ENCODE results near the gene METAP1D. TPM values are rescaled to one million over a fixed set of nuclear protein-coding genes. Genes with fewer than 3 reads are reported as not detected.
A peak's percentile ranks its signal among the peaks of the same experiment; 100 is the strongest.
"Not testable (repeated sequence)": the region's sequence is repeated elsewhere in the genome, so short reads cannot be mapped to it uniquely, and the experiment has no call there.

METAP1D gene
- total RNA-seq, 1 donor from 2014 or later: 6.3 TPM

- DNase-seq (ENCODE audit: low spot score): not testable (repeated sequence)
Measured at GRCh38 chr2:171997031-171997430, 2.7 kb upstream of the METAP1D start.

- no peak for DNase-seq (ENCODE audit: low spot score)
Measured at GRCh38 chr2:171999161-171999560, 592 bp upstream of the METAP1D start.

DNA sequence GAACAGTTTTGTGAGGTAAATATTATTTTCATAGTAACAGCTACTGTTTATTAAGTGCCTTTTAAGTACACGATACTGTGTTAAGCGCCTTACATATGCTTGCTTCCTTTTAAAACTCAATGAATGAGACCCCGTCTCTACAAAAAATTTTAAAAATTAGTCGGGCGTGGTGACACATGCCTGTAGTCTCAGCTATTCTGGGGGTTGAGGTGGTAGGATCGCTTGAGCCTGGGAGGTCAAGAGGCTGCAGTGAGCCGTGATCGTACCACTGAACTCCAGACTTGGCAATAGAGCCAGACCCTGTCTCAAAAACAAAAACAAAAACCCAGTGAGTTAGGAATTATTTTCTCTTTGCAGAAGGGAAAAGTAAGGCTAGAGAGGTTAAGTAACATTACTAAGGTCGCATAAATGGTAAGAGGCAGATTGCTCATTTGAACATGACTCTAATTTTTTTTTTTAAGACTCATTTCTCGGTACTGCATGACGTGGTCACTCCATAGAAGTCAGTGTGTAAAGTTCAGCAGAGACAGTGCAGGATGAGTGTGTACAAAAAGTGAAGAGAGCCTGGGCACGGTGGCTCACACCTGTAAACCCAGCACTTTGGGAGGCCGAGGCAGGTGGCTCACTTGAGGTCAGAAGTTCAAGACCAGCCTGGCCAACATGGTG is 1.1 kb downstream of the METAP1D start:
- no peak for DNase-seq (ENCODE audit: low spot score)

- DNase-seq (ENCODE audit: low spot score): no peak
Measured at GRCh38 chr2:172007372-172007771, 7.6 kb downstream of the METAP1D start.

DNA sequence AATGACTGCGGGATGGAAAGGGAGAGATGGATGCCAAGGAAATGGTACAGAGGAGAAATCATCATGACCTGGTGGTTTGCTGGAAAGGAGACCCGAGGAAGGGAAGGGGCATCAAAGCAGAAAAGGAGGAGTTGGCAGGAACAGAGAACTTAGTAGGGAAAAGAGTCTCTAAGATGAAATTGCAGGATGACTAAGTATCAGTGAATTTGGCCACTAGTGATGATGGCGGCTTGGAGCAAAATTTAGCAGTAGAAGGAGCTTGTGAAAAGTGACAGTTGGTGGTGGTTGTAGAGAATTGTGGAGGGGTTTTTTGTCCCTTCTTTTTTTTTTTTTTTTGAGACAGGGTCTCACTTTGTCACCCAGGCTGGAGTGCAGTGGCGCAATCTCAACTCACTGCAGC is 10.1 kb downstream of the METAP1D start:
- no peak for DNase-seq (ENCODE audit: low spot score)

DNA sequence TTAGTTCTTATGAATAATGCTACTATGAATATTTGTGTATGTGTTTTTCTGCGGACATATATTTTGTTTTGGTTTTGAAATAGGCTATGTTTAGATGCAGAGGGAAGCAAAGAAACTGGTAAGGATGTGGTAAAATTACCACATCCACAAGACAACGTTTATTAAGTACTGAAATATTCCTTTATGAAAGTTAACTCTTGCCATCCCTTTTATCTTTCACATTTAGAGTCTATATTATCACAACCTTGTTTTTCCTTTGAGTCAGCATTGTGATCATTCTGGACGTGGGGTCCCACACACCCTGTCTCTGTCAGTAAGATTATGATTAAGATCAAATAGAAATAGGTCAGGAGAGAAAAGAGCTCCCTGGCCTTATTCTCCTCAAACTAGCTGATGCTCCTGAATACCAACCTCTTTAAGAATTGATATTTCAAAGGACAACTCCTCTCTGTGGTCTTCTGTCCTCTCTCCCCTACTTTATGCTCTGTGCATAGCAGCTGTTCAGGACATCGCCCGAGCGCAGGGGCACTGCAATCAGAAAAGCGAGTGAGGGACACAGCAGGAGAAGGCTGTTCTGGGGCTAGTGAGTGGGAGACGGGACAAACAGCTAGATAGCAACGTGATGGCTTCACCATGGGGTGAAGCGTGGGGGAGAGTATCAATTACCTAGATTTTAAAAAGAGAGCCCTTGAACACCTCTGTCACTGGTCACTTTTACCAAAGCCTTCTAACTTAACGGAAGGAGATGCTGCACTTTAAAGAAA is 12.2 kb downstream of the METAP1D start:
- DNase-seq (ENCODE audit: low spot score): no peak

GRCh38 chr2:172012677-172013391 is 13.1 kb downstream of the METAP1D start:
- no peak for DNase-seq (ENCODE audit: low spot score)

GRCh38 chr2:172013396-172013795 is 13.6 kb downstream of the METAP1D start:
- DNase-seq (ENCODE audit: low spot score): no peak

GRCh38 chr2:172021074-172021931 is 21.6 kb downstream of the METAP1D start:
- peak; percentile 43 for DNase-seq (ENCODE audit: low spot score)

DNA sequence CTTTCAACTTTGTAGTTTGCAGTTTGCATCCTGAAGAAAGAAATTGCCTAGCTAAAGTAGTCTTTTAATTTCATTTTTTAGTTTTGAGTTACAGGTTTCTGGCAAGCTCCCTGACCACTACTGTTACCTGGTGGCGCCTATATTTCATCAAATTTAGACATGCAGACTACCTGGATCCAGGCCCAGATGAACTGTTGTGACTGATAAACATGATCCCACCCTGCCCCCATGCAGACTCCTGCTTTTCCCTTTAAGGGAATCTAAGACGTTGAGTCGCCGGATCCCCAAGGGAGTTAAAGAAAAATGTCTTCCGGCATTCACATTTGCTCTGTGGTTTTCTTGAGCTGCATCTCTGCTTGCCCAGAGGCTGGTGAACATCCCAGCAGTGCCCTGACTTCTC is 22.2 kb downstream of the METAP1D start:
- peak; percentile 54 for DNase-seq (ENCODE audit: low spot score)

- no peak for DNase-seq (ENCODE audit: low spot score)
Measured at GRCh38 chr2:172031536-172031935, 31.8 kb downstream of the METAP1D start.

GRCh38 chr2:172038121-172038520 is 38.4 kb downstream of the METAP1D start:
- no peak for DNase-seq (ENCODE audit: low spot score)

DNA sequence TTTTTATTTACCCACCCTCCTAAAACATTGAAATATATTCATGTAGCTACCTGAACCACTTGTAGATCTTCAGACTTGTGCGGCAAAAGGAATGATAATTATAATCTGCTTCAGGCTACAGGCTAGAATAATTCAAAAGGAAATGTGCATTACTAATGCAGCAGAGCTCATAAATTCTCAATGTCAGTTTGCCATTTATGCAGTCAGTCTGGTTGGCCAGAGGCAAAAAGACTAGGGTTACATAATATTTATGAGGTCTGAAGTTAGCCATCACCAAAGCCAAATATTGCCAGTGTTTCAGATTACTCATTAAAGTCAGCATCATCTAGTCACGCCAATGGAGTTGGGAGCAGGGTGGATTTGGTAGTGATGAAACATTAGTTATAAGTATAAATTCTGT is 38.9 kb downstream of the METAP1D start:
- DNase-seq (ENCODE audit: low spot score): peak; percentile 44

DNA sequence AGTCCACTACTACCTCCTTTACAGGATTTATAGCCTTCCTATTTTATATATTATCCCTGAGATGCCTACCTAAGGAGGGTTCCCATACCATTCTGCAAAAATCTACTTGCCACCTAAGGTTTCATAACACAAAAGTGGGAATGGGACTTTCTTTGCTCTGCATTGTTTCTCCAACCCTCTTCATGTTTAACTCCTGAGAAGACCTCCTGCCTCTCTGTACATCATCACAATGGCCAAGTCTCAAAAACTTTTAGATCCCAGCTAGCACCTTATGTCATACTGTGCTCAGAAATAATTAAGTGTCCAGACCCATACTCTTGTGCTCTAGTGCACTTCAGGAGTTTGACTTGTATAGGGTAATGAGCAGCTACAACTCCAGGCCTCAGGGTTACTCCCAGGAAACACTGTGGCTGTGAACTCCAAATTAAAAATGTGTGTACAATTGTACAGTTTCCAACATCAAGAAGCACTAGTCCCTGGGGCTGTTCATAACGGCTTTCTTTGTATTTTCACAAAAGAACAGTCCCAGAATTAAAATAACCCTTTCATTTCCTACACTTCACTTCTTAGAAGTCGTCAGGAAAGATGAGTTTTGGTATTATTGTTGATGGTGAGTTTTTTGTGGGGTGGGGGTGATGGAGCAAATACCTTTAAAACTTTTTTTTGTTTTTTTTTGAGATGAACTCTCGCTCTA is 39.4 kb downstream of the METAP1D start:
- DNase-seq (ENCODE audit: low spot score): no peak

DNA sequence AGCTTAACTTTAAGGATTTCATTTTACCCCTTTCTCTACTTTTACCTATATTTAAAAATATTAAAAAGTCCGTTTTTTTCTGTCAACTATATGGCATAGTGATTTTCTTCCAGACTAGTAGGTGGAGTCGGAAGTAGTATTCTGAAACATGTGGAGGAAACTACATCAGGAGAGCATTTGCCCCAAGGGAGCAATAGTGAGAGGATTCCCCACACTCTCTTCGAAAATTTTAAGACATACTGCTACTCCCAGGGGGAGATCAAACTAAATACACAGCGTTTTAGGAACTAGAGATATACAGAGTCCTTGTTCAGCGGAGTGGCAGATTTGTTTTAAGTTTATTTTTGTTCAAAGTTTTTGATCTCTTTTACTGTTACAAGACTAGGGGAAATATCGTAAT is 40.6 kb downstream of the METAP1D start:
- no peak for DNase-seq (ENCODE audit: low spot score)

DNA sequence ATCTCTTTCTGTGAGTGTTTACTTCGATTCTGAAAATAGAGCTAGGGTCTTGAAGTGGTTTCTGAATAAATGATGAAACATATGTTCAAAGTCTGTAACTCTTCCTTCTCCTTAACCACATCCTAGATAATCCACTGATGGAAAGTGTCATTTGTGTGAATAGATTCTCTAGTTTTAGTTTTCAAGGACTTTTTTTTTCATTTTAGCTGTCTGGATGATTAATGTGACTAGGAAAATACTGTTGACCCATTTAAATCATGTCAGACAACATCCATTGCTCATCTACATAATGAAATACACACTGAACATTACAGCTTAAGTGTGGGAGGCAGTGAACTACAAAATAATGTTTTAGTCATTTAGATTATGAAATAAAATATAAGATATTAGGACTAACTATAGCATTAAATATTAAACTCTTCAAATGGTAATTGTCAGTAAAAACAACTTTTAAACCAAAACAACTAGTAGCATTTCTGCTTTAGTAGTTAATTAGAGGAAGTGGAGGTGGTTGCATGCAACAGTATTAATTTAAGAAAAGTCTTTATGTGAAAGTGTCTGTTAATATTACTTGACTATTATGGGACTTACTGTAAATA is 46.4 kb downstream of the METAP1D start:
- DNase-seq (ENCODE audit: low spot score): no peak

DNA sequence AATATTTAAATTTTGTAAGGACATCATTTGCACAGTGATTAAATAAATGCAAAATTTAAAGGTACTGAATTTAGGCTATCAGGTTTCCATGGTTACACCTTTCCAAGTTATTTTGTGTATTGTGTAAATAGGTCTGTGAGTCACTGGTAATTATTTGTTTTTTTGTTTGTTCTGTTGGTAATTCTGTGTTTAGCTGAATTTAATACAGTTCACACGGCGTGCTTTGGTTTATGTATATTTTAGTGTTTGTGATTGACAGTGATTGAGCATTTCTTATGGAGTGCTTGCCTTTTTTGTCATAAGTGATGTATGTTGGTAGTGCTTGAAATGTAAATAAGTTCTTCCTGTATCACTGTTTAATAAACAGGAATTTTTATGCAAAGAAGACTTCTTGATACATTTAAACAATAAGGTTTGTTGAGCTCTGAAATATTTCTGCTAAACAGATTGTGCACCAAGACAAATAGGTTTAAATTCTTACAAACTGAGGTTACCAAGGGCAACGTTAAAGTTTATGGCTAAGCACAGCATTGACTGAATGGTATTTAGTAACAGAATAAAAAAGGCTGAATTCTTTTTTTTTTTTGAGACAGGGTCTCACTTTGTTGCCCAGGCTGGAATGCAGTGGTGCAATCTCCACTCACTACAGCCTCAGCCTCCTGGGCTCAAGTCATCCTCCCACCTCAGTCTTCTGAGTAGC is 47.3 kb downstream of the METAP1D start:
- DNase-seq (ENCODE audit: low spot score): no peak

DNA sequence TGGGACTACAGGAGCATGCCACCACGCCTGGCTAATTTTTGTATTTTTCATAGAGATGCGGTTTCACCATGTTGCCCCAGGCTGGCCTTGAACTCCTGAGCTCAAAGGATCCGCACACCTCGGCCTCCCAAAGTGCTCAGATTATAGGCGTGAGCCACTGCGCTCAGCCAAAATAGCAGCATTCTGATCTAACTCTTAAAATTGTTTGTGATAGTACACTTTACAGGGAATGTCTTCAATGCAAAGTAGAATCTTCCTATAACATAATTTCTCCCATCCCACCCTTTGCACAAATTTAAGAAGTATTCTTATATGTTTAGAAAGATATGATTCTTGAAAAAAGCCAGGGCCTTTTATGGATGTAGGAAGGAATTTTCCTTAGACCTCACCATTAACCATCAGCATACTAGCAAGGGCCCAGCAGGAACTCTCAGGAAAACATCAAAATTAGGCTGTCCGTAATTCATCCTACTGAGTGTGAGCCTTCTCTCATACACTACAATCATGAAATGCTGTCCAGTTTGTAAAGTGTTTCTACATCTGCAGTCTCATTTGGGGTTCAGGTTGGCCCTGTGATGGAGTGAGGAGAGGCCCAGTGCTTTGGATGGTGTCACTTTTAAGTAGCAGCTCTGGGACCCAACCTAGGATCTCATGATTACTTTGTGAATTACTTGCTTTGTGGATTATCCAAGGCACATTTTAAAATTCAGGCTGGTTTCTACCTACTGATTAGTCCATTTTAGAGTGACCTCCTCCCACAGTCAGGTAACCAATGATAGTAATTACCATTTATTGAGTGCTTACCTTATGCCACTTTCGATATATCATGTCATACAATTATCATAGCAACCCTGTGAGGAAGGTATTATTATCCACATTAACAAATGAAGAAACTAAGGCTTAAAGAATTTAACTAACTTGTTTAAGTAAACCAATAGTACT is 48.1 kb downstream of the METAP1D start:
- no peak for DNase-seq (ENCODE audit: low spot score)

All from umbilical cord (tissue), 2 donors.